Measurements from ENCODE around the gene EGFL7. TPM values are rescaled to one million over a fixed set of nuclear protein-coding genes. Genes with fewer than 3 reads are reported as not detected.
A peak's percentile ranks its signal among the peaks of the same experiment; 100 is the strongest.
"Not testable (repeated sequence)": the region's sequence is repeated elsewhere in the genome, so short reads cannot be mapped to it uniquely, and the experiment has no call there.

Gene EGFL7
- total RNA-seq, 1 donor from 2014 or later, result 2.8 TPM

DNA sequence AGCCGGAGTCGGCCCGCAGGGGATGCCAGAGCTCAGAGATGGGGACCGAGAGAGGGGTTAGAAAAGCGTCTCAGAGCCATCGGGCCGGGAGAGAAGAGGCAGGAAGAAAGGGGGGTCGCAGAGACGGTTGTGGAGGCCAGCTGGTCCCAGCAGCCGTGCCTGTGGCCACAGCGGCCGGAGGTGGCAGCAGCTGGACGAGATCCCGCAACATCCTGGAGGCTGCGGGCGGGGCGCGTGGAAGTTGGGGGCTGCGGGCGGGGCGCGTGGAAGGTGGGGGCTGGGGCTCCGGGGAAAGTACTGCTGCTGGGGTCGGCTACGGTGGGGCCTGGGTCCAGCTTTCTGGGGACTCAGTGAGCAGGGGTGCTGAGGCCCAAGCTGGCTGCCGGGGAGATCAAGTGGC, 34.4 kb upstream of the EGFL7 start:
- H3K4me1 Mint-ChIP-seq (ENCODE audit: low read depth), result no peaks in the 10 kb centered on the region
- intact Hi-C loops (cut with micrococcal nuclease), result no loop called here

DNA sequence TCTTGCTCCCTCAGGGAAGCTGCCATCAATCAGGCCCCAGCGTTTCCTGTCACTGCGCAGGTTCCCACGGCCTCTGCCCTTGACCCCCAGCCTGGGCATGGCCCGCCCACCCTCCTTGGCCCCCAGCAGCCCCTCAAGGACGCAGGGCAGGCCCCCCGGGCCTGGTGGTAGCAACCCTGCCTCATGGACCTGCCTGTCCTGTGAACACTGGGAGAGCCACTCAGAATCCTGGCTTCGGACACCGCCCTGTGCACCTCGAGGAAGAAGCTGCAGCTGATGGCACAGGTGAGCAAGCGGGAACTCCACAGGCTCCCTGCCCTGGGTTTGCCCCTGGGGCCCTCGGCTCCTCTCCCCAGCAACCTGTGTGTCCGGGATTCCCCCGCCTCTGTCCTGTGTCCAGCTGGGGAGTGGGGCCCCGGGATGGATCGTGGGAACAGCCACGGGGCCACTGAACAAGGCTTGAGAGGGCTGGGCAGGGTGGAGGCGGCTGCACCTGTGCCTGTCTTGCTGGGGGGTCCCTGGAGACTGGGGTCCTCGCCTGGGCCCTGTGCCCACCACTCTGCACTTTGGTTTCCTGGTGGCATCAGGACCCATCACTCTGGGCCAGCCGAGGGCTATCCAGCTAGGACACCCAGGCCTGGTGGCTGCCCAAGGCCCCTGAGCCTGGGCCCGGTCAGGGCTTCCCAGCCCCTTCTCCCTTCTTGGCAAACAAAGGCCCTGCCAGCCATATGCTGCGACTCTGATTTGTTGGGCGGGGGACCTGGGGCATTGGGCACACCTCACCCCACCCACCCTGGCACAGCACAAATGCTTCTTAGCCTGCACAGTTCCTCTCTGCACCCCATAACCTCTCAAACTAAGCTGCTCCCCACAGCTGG, 33.5 kb upstream of the EGFL7 start:
- H3K27ac Mint-ChIP-seq, result no peak overlapping the region
- intact Hi-C loops (cut with micrococcal nuclease), result no loop called here
- no peaks in the 10 kb centered on the region for H3K36me3 Mint-ChIP-seq (ENCODE audit: low read depth)
- H3K27me3 Mint-ChIP-seq (ENCODE audit: low read depth), result peaks cover 4% of the 10 kb centered on the region
- no peak overlapping the region for H3K4me3 Mint-ChIP-seq (ENCODE audit: low read depth)
- no peak for DNase-seq (ENCODE audit: low spot score)
- no peaks in the 10 kb centered on the region for H3K4me1 Mint-ChIP-seq (ENCODE audit: low read depth)
- no peaks in the 10 kb centered on the region for H3K9me3 Mint-ChIP-seq

More for the DNA sequence above, 34.4 kb upstream of the EGFL7 start:
- H3K9me3 Mint-ChIP-seq, result no peaks in the 10 kb centered on the region
- no peak for DNase-seq (ENCODE audit: low spot score)
- no peaks in the 10 kb centered on the region for H3K36me3 Mint-ChIP-seq (ENCODE audit: low read depth)
- no peak overlapping the region for H3K27ac Mint-ChIP-seq
- peaks cover 4% of the 10 kb centered on the region for H3K27me3 Mint-ChIP-seq (ENCODE audit: low read depth)
- no peak overlapping the region for H3K4me3 Mint-ChIP-seq (ENCODE audit: low read depth)

DNA sequence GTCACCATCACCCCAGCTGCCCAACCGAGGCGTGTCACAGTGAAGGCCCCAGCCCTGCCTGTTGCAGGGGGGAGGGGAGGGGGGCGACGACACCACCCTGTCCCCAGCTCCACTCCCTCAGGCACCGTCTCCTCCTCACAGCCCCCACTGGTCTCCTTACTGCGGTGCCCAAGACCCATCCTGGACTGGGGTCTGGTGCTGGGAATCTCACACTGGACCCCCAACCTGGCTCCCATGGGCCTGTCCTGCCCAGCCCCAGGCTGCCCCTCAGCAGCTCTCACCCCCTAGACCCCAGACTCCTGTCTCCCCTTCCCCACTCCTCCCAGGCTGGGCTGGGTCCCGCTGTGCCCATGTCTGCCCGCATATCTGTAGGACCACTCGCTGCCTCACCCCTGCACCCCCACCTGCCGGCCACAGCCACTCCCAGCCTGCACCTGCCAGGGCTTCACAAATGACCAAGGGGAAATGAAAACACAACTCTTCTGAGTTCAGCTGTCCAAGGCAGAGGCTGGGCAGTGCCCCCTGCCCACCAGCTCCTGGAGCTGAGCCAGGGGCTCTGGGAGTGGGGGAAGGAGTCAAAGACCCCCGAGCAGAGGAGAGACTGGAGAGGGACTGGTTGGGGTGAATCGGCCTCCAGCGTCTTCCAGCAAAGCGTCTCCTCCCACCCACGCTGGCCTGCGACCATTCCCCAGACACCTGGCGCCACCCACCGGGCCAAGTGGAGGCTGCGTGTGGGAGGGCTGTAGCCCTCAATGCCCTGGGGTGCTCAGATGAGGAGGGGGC, 32.6 kb upstream of the EGFL7 start:
- no peak overlapping the region for H3K27ac Mint-ChIP-seq
- no peaks in the 10 kb centered on the region for H3K4me1 Mint-ChIP-seq (ENCODE audit: low read depth)
- H3K9me3 Mint-ChIP-seq, result no peaks in the 10 kb centered on the region
- no peaks in the 10 kb centered on the region for H3K36me3 Mint-ChIP-seq (ENCODE audit: low read depth)
- H3K4me3 Mint-ChIP-seq (ENCODE audit: low read depth), result no peak overlapping the region
- DNase-seq (ENCODE audit: low spot score), result peak; percentile 41
- H3K27me3 Mint-ChIP-seq (ENCODE audit: low read depth), result peaks cover 4% of the 10 kb centered on the region
- intact Hi-C loops (cut with micrococcal nuclease), result no loop called here

DNA sequence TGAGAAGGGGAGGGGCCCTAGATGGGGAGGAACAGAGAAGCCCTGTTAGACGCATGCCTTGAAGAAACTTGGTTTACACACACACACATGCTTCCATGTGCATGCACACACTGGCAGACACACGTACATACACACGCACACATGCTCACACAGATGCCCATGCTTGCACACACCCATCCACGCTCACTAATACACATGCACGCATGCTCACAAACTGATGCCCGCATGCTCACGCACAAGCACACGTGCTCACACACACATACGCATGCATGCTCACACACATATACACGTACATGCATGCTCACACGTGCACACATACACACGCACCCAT, 32.1 kb upstream of the EGFL7 start:
- Mint-ChIP-seq H3K27me3 (ENCODE audit: low read depth) (peaks cover 4% of the 10 kb centered on the region), H3K36me3 (ENCODE audit: low read depth) (no peaks in the 10 kb centered on the region), H3K4me3 (ENCODE audit: low read depth) (no peak overlapping the region), H3K4me1 (ENCODE audit: low read depth) (no peaks in the 10 kb centered on the region), H3K27ac (no peak overlapping the region), H3K9me3 (no peaks in the 10 kb centered on the region)
- intact Hi-C loops (cut with micrococcal nuclease), result no loop called here
- DNase-seq (ENCODE audit: low spot score), result no peak

DNA sequence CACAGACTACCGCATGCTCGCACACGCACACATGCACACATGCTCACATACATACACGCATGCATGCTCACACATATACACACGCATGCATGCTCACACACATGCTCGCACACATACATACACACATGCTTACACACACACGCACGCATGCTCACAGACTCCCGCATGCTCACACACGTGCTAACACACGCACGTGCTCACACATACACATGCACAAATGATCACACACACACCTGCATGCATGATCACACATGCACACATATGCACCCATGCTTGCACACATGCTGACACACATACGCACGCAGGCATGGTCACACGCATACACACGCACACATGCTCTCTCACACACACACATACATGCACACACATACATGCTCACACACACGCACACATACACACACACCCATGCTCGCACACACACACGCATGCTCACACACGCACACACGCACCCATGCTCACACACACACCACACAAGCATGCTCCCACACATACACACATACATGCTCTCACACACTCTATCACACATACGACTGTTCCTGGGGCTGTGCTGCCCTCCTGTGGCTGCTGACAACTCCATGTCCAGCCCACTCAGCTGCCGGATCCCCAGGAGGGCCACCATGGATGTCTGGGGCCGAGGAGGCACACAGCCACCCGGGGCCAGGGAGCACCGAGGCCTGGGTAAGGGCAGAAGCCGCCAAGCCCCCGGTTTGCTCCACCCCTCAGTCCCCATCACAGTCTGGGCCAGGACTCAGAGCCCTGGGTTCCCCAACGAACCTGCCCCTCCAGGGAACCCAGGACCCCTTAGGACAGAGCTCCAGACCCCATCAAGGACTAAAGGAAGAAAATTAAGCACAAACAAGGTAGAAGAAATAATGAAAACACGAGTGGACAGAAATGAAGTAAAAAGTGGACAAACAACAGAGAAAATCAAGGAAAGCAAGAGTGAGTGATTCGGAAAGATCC, 31.4 kb upstream of the EGFL7 start:
- H3K27me3 Mint-ChIP-seq (ENCODE audit: low read depth), result peaks cover 4% of the 10 kb centered on the region
- intact Hi-C loops (cut with micrococcal nuclease), result loop anchor here (1.0 kb wide), 1 partner anchor 143 kb away; no protein-coding TSS in a partner anchor

DNA sequence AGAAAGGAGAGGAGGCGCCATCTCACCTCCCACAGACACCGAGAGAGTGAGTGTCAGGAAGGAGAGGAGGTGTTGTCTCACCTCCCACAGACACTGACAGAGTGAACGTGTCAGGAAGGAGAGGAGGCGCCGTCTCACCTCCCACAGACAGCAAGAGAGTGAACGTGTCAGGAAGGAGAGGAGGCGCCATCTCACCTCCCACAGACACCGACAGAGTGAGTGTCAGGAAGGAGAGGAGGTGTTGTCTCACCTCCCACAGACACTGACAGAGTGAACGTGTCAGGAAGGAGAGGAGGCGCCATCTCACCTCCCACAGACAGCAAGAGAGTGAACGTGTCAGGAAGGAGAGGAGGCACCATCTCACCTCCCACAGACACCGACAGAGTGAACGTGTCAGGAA, 30.6 kb upstream of the EGFL7 start:
- H3K36me3 Mint-ChIP-seq (ENCODE audit: low read depth); H3K4me1 Mint-ChIP-seq (ENCODE audit: low read depth); intact Hi-C loops (cut with micrococcal nuclease): not testable (repeated sequence)

More for the DNA sequence above, 31.4 kb upstream of the EGFL7 start:
- no peaks in the 10 kb centered on the region for H3K36me3 Mint-ChIP-seq (ENCODE audit: low read depth)
- H3K4me1 Mint-ChIP-seq (ENCODE audit: low read depth), result no peaks in the 10 kb centered on the region
- no peak overlapping the region for H3K4me3 Mint-ChIP-seq (ENCODE audit: low read depth)
- no peaks in the 10 kb centered on the region for H3K9me3 Mint-ChIP-seq
- H3K27ac Mint-ChIP-seq, result no peak overlapping the region
- peak; percentile 68 for DNase-seq (ENCODE audit: low spot score)

DNA sequence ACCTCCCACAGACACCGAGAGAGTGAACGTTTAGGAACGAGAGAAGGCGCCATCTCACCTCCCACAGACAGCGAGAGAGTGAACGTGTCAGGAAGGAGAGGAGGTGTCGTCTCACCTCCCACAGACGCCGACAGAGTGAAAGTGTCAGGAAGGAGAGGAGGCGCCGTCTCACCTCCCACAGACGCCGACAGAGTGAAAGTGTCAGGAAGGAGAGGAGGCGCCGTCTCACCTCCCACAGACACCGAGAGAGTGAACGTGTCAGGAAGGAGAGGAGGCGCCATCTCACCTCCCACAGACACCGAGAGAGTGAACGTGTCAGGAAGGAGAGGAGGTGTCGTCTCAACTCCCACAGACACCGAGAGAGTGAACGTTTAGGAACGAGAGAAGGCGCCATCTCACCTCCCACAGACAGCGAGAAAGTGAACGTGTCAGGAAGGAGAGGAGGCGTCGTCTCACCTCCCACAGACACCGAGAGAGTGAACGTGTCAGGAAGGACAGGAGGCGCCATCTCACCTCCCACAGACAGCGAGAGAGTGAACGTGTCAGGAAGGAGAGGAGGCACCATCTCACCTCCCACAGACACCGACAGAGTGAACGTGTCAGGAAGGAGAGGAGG, 30.1 kb upstream of the EGFL7 start:
- H3K4me3 Mint-ChIP-seq (ENCODE audit: low read depth); H3K27ac Mint-ChIP-seq; H3K36me3 Mint-ChIP-seq (ENCODE audit: low read depth); H3K4me1 Mint-ChIP-seq (ENCODE audit: low read depth); intact Hi-C loops (cut with micrococcal nuclease); H3K9me3 Mint-ChIP-seq; H3K27me3 Mint-ChIP-seq (ENCODE audit: low read depth); DNase-seq (ENCODE audit: low spot score): not testable (repeated sequence)

More for the DNA sequence above, 30.6 kb upstream of the EGFL7 start:
- not testable (repeated sequence) for DNase-seq (ENCODE audit: low spot score); H3K9me3 Mint-ChIP-seq; H3K4me3 Mint-ChIP-seq (ENCODE audit: low read depth); H3K27ac Mint-ChIP-seq; H3K27me3 Mint-ChIP-seq (ENCODE audit: low read depth)

DNA sequence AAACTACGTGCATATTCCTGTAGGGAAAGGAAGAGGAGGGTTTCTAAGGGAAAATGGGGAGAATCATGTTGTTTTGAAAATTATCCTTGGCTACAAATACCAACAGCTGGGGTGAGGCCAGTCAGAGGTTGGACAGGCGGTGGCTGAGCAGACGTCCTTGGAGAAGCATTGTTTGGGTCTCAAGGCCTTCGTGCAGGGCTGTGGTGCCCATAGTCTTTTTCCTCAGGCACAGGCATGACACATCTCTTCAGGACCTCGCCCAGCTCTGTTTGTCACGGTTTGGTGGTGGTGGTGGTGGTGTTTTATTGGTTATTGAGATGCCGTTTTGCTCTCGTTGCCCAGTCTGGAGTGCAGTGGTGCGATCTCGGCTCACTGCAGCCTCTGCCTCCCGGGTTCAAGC, 27.8 kb upstream of the EGFL7 start:
- H3K4me3 Mint-ChIP-seq (ENCODE audit: low read depth), result no peak overlapping the region
- intact Hi-C loops (cut with micrococcal nuclease), result no loop called here
- DNase-seq (ENCODE audit: low spot score), result no peak

DNA sequence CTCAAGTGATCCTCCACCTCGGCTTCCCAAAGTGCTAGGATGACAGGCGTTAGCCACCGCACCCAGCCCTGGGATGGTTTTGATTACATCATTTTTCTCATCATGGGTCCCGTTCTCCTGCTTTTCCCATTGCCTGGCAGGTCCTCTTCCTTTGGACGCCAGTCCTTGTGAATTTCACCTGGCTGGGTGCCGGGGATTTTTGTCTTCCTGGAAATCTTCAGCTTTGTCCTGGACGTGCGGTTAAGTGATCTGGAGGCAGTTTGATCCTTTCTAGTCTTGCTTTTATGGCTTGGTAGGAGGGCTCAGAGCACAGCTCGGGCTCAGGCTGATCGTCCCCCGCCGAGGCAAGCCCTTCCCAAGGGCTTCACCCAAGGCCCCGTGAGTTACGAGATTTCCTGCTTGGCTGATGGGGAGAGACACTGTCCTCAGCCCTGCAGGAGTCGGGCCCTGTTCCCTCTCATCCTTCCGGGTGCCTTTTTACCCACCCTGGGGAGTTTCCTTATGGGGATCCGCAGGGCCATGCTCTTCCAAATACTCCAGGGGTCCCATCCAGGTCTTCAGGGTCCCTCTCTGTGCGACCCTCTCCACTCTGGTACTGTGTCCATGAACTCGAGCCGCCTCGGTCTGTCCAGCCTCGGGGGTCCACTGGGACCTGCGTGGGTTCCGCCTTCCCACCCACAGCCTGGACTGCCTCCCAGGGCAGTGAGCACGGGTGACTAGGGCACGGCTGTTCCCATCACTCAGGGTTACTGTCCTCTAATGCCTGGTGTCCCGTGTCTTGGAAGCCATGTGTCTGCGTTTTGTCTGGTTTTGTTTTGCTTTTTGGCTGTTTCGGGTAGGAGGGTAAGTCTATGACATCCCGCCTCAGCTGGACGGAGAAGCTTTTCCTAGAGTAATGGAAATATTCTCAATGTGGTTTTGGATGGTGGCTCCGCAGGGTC, 22.3 kb upstream of the EGFL7 start:
- Mint-ChIP-seq H3K4me1 (ENCODE audit: low read depth) (no peaks in the 10 kb centered on the region), H3K27ac (no peak overlapping the region), H3K27me3 (ENCODE audit: low read depth) (peaks cover 14% of the 10 kb centered on the region), H3K4me3 (ENCODE audit: low read depth) (no peak overlapping the region), H3K36me3 (ENCODE audit: low read depth) (no peaks in the 10 kb centered on the region), H3K9me3 (no peaks in the 10 kb centered on the region)
- intact Hi-C loops (cut with micrococcal nuclease), result no loop called here
- no peak for DNase-seq (ENCODE audit: low spot score)

More for the DNA sequence above, 27.8 kb upstream of the EGFL7 start:
- Mint-ChIP-seq H3K4me1 (ENCODE audit: low read depth) (no peaks in the 10 kb centered on the region), H3K36me3 (ENCODE audit: low read depth) (no peaks in the 10 kb centered on the region), H3K27ac (no peak overlapping the region), H3K9me3 (no peaks in the 10 kb centered on the region), H3K27me3 (ENCODE audit: low read depth) (no peaks in the 10 kb centered on the region)

DNA sequence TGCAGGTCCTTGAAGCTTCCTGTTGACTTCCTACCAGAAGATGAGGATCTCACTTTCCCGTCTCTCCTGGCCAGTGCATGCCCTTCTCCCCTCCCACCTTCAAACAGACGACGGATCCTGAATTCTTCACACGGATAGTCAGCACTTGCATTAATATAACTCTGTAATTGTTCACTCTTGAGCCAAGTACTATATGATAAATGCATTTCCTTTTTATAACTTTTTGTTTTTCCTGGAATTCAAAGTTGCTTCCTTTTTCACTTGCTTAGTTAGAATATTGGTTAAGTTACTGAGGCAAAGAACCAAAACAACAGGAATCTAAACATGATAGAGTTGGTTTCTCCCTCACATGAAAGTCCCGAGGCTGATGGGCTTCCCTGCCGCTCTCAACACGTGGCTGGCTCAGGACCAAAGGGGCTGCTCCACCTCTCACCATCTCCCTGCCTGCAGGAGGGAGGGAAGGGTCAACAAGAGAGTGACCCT, 20.2 kb upstream of the EGFL7 start:
- no peaks in the 10 kb centered on the region for H3K36me3 Mint-ChIP-seq (ENCODE audit: low read depth)
- intact Hi-C loops (cut with micrococcal nuclease), result no loop called here
- no peaks in the 10 kb centered on the region for H3K9me3 Mint-ChIP-seq
- H3K4me1 Mint-ChIP-seq (ENCODE audit: low read depth), result no peaks in the 10 kb centered on the region
- H3K4me3 Mint-ChIP-seq (ENCODE audit: low read depth), result no peak overlapping the region
- no peak overlapping the region for H3K27ac Mint-ChIP-seq
- DNase-seq (ENCODE audit: low spot score), result no peak
- peaks cover 21% of the 10 kb centered on the region for H3K27me3 Mint-ChIP-seq (ENCODE audit: low read depth)

DNA sequence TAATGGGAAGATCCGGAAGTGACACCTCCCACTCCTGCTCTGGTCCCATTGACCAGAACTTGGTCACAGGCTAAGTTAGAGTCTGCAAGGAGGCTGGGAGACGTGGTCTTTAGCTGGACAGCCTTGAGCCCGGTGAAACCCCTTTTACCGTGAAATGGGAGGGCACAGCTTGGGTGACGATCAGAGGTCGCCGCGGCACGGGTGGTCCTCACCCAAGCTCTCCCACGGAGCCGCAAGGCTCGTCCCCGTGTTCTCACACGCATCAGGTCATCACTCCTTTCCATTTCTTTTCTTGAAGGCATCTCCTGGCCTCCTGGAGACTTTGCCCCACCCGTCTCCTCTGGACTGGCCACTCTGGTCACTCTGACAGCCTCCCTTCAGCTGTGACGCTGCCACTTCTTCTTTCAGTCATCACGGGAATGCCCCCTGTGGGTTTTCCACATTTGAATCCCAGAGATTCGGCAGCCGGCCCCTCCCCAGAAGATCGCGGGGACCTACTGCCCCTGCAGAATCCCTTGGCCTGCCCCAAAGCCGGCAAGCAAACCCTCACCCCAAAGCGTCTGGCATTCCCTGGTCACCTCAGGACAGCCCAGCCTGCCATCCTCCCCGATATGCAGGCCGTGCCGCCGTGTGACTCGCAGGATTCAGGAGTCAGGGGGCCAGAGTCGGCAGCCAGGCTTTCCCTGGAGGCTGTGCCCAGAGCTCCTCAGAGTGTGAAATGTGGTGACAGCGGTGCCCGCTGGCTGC, 18.9 kb upstream of the EGFL7 start:
- H3K27me3 Mint-ChIP-seq (ENCODE audit: low read depth), result peaks cover 24% of the 10 kb centered on the region
- H3K4me3 Mint-ChIP-seq (ENCODE audit: low read depth), result no peak overlapping the region

More for the DNA sequence above, 18.9 kb upstream of the EGFL7 start:
- no peaks in the 10 kb centered on the region for H3K36me3 Mint-ChIP-seq (ENCODE audit: low read depth)
- DNase-seq (ENCODE audit: low spot score), result no peak
- no peak overlapping the region for H3K27ac Mint-ChIP-seq
- H3K4me1 Mint-ChIP-seq (ENCODE audit: low read depth), result no peaks in the 10 kb centered on the region
- no peaks in the 10 kb centered on the region for H3K9me3 Mint-ChIP-seq
- intact Hi-C loops (cut with micrococcal nuclease), result loop anchor here (1.0 kb wide), 1 partner anchor 158 kb away; no protein-coding TSS in a partner anchor

All from activated T-helper 2 cell treated with anti-CD3 and anti-CD28 coated beads, Interferon-gamma antibody, Interleukin-2, Interleukin-4, amounts not matched to agents 10 μg/mL and 5 μg/mL and 100 μg/mL, durations not matched to agents 14 hours and 24 hours and 36 hours (primary cell).